CD14-positive monocyte (primary cell): Measurements from ENCODE around the gene XRN1. TPM values are rescaled to one million over a fixed set of nuclear protein-coding genes. Genes with fewer than 3 reads are reported as not detected.

ENCODE experiments used
- DNase-seq, 3 donors: peaks; one replicate each; pipeline ENCODE4 v3.0.0-alpha.2; 2011 to 2022
- H2AFZ ChIP-seq: 2 replicates; pipeline ENCODE4 v1.6.0; 2012; ENCODE audit warnings: mild to moderate bottlenecking, low read depth, low read length, inconsistent platforms; ENCODE audit not compliant: insufficient read depth, poor library complexity, severe bottlenecking
- H3K27ac ChIP-seq, 2 donors: 1 replicate in 1 of 2; 2 replicates in 1 of 2; pipeline ENCODE4 v1.5.1; 2012 to 2013; ENCODE audit warnings: low read length in 2 of 2, control low read depth in 1 of 2, inconsistent platforms in 1 of 2, low read depth in 1 of 2, mild to moderate bottlenecking in 1 of 2
- H3K27me3 ChIP-seq, 2 donors: one replicate each; pipeline versions ENCODE4 v1.6.0 to v1.6.1; 2011 to 2013; ENCODE audit warnings: low read length in 2 of 2; ENCODE audit not compliant: control insufficient read depth in 2 of 2, insufficient read depth in 2 of 2
- H3K36me3 ChIP-seq, 2 donors: replicated peaks in 1 of 2; 1 replicate in 1 of 2; 2 replicates in 1 of 2; pipeline versions ENCODE4 v1.5.1 to v1.6.1; 2012 to 2013; ENCODE audit warnings: low read length in 2 of 2, control low read depth in 1 of 2, inconsistent platforms in 1 of 2, mild to moderate bottlenecking in 1 of 2; ENCODE audit not compliant: insufficient read depth in 2 of 2, control insufficient read depth in 1 of 2
- H3K4me1 ChIP-seq, 2 donors: 1 replicate in 1 of 2; 2 replicates in 1 of 2; pipeline versions ENCODE4 v1.5.1 to v1.6.1; 2012 to 2013; ENCODE audit warnings: low read length in 2 of 2, control low read depth in 1 of 2, inconsistent platforms in 1 of 2, mild to moderate bottlenecking in 1 of 2, moderate library complexity in 1 of 2; ENCODE audit not compliant: insufficient read depth in 2 of 2, control insufficient read depth in 1 of 2
- H3K4me2 ChIP-seq: replicated peaks from 2 replicates; pipeline ENCODE3; 2012; ENCODE audit warnings: low read length, moderate library complexity, mild to moderate bottlenecking; ENCODE audit not compliant: poor library complexity, severe bottlenecking; ENCODE audit errors: extremely low read depth
- H3K4me3 ChIP-seq, 3 experiments: fragments of 200-600 bp in 1 of 3; sonication (generic) in 1 of 3; replicated peaks in 1 of 3; 1 replicate in 2 of 3; 2 replicates in 1 of 3; pipeline ENCODE4 v1.5.1; 2011 to 2013; ENCODE audit warnings: low read length in 3 of 3, mild to moderate bottlenecking in 3 of 3, control low read depth in 2 of 3, low read depth in 2 of 3, inconsistent platforms in 1 of 3, moderate library complexity in 1 of 3
- H3K79me2 ChIP-seq: 2 replicates; pipeline ENCODE4 v1.6.0; 2012; ENCODE audit warnings: mild to moderate bottlenecking, control low read depth, inconsistent platforms, low read length, moderate library complexity; ENCODE audit not compliant: insufficient read depth
- H3K9ac ChIP-seq: 2 replicates; pipeline ENCODE4 v1.6.0; 2017; ENCODE audit warnings: low read length, mild to moderate bottlenecking; ENCODE audit not compliant: insufficient read depth, poor library complexity, severe bottlenecking
- H3K9me3 ChIP-seq, 2 donors: replicated peaks in 1 of 2; 1 replicate in 1 of 2; 2 replicates in 1 of 2; pipeline versions ENCODE4 v1.5.1 to v1.6.1; 2012 to 2013; ENCODE audit warnings: low read length in 2 of 2, control low read depth in 1 of 2; ENCODE audit not compliant: control insufficient read depth in 1 of 2, insufficient read depth in 1 of 2
- H4K20me1 ChIP-seq: 2 replicates; pipeline ENCODE4 v1.6.0; 2012; ENCODE audit warnings: mild to moderate bottlenecking, low read length, control low read depth, moderate library complexity; ENCODE audit not compliant: insufficient read depth
- H3K27ac Mint-ChIP-seq, 7 donors: one replicate each; pipeline ENCODE4 v1.8.0; 2020; ENCODE audit warnings: mild to moderate bottlenecking in 7 of 7, mixed read lengths in 7 of 7, moderate library complexity in 6 of 7, inconsistent platforms in 2 of 7
- H3K27me3 Mint-ChIP-seq, 3 donors: one replicate each; pipeline ENCODE4 v1.8.0; 2021 to 2022; ENCODE audit warnings: low read depth in 3 of 3, mild to moderate bottlenecking in 3 of 3, mixed read lengths in 3 of 3, moderate library complexity in 3 of 3, inconsistent platforms in 1 of 3
- H3K36me3 Mint-ChIP-seq, 2 donors: one replicate each; pipeline ENCODE4 v1.8.0; 2020; ENCODE audit warnings: mixed read lengths in 2 of 2, inconsistent platforms in 1 of 2, mild to moderate bottlenecking in 1 of 2
- H3K4me1 Mint-ChIP-seq: one replicate; pipeline ENCODE4 v1.8.0; 2020; ENCODE audit warnings: mild to moderate bottlenecking, mixed read lengths
- H3K4me3 Mint-ChIP-seq, 2 donors: one replicate each; pipeline ENCODE4 v1.8.0; 2020; ENCODE audit warnings: mild to moderate bottlenecking in 2 of 2, mixed read lengths in 2 of 2, moderate library complexity in 1 of 2
- H3K9me3 Mint-ChIP-seq, 7 donors: one replicate each; pipeline ENCODE4 v1.8.0; 2020 to 2022; ENCODE audit warnings: mixed read lengths in 7 of 7, mild to moderate bottlenecking in 6 of 7, moderate library complexity in 6 of 7, inconsistent platforms in 2 of 7
- WGBS: methylation state at CpG from one replicate; pipeline ENCODE4 v1.1.5; 2013; ENCODE audit warnings: missing lambda C conversion rate; ENCODE audit not compliant: insufficient coverage; 5-methylcytosine and 5-hydroxymethylcytosine counted together
- intact Hi-C, 2 donors: fragments of 100-400 bp; cut with micrococcal nuclease; formaldehyde crosslinking; loops; one replicate each; pipeline versions ENCODE4 v1.15.0 to v1.15.1; 2023
- polyA plus RNA-seq, 3 donors: library from polyadenylated mRNA; depleted of rRNA in 1 of 3; unstranded in 2 of 3; stranded (reverse) in 1 of 3; fragments of 300-500 nt in 2 of 3; fragments of >200 nt in 1 of 3; fragmentation: Illumina TruSeq in 2 of 3; gene quantifications; 1 replicate in 2 of 3; 2 replicates in 1 of 3; pipeline ENCODE4 v1.2.3, GENCODE V29; 2012 to 2021
- TF ChIP-seq, protein P1 (sequence below): fragments of 200-600 bp; IDR thresholded peaks from one replicate; pipeline ENCODE4 v1.8.0; 2022; ENCODE audit warnings: antibody characterized with exemption, mild to moderate bottlenecking

Gene XRN1
- polyA plus RNA-seq, 3 donors, result 8.6 to 47.9 (median 24.3) TPM

DNA sequence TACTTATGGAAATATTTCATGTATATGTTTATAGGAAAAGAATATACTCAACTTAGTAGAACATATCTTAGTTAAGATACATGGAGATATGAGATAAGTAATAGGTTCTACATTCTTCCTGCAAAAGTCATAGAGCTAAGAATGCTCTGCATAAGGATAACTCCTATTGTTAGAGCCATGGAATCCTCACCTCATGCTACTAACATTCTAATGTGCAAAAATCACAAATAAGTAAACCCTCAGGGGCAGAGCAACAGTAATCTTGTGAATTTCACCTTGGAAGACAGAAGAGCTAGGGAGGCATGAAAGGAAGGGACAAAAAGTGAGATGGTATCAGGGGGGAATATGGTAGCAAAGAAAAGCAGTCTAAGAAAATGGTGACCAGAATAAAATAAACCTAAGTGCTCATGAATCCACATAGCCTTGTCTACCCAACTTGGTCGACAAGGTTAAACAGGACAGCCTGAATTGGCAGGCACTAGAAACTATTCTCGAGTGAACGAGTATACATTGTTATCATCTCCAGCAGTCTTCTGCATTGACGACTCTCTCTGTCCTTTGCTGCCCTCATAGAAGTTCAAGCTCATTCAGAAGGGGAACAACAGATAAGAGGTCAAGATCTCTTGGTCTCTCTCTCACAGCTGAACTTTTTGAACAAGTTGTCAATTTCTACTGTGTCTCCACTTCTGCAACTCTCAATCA is 52.8 kb downstream of the XRN1 start:
- WGBS, result 81% methylated on average over 4 of the region's 4 CpGs
- Histone ChIP-seq H3K4me1 (no peaks in the 10 kb centered on the region), H3K4me2 (no peak overlapping the region), H3K79me2 (no peaks in the 10 kb centered on the region), H3K9me3 (peaks cover 0 to 4% of the 10 kb centered on the region in 2 donors), H3K9ac (no peak overlapping the region), H3K27me3 (no peaks in the 10 kb centered on the region), H3K4me3 (no peak overlapping the region), H4K20me1 (no peaks in the 10 kb centered on the region), H3K36me3 (peaks cover 72 to 85% of the 10 kb centered on the region in 2 donors), H2AFZ (no peak overlapping the region), H3K27ac (no peak overlapping the region)
- H3K9me3 Mint-ChIP-seq, result no peaks in the 10 kb centered on the region
- peaks cover 46% of the 10 kb centered on the region in 2 donors for H3K36me3 Mint-ChIP-seq
- no peaks in the 10 kb centered on the region for H3K4me1 Mint-ChIP-seq
- no peak overlapping the region for H3K4me3 Mint-ChIP-seq
- intact Hi-C loops, result no loop called here
- H3K27me3 Mint-ChIP-seq, result no peaks in the 10 kb centered on the region
- DNase-seq, result no peak
- TF ChIP-seq, protein P1, sequence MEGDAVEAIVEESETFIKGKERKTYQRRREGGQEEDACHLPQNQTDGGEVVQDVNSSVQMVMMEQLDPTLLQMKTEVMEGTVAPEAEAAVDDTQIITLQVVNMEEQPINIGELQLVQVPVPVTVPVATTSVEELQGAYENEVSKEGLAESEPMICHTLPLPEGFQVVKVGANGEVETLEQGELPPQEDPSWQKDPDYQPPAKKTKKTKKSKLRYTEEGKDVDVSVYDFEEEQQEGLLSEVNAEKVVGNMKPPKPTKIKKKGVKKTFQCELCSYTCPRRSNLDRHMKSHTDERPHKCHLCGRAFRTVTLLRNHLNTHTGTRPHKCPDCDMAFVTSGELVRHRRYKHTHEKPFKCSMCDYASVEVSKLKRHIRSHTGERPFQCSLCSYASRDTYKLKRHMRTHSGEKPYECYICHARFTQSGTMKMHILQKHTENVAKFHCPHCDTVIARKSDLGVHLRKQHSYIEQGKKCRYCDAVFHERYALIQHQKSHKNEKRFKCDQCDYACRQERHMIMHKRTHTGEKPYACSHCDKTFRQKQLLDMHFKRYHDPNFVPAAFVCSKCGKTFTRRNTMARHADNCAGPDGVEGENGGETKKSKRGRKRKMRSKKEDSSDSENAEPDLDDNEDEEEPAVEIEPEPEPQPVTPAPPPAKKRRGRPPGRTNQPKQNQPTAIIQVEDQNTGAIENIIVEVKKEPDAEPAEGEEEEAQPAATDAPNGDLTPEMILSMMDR, result no peak
- no peak overlapping the region for H3K27ac Mint-ChIP-seq

DNA sequence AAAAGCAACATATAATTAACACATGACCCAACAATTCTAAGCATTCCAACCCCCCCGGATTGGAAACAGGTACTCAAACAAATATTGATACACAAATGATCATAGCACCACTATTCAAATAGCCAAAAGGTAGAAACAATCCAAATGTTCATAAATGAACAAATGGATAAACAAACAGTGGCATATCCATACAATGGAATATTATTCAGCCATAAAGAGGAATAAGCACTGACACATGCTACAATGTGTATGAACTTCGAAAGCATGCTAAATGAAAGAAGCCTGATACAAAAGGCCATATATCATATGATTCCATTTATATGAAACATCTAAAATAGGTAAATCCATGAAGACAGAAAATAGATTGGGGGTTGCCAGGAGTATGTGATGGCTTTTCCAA is 62.8 kb downstream of the XRN1 start:
- Histone ChIP-seq H4K20me1 (no peaks in the 10 kb centered on the region), H3K36me3 (peaks cover 68 to 94% of the 10 kb centered on the region in 2 donors), H2AFZ (no peak overlapping the region), H3K9me3 (no peaks in the 10 kb centered on the region), H3K4me3 (no peak overlapping the region), H3K27ac (no peak overlapping the region), H3K9ac (no peak overlapping the region), H3K79me2 (no peaks in the 10 kb centered on the region), H3K4me1 (no peaks in the 10 kb centered on the region), H3K4me2 (no peak overlapping the region), H3K27me3 (no peaks in the 10 kb centered on the region)
- Mint-ChIP-seq H3K27ac (no peak overlapping the region), H3K9me3 (peaks cover 0 to 6% (median 3%) of the 10 kb centered on the region in 7 donors), H3K4me1 (no peaks in the 10 kb centered on the region), H3K27me3 (no peaks in the 10 kb centered on the region), H3K36me3 (peaks cover 67 to 79% of the 10 kb centered on the region in 2 donors), H3K4me3 (no peak overlapping the region)
- DNase-seq, result no peak
- TF ChIP-seq, protein P1, result no peak
- intact Hi-C loops, result no loop called here
- WGBS, result no CpG with 5 or more reads among the region's 2 CpGs
